ENCODE results near the gene GPX2.

DNA sequence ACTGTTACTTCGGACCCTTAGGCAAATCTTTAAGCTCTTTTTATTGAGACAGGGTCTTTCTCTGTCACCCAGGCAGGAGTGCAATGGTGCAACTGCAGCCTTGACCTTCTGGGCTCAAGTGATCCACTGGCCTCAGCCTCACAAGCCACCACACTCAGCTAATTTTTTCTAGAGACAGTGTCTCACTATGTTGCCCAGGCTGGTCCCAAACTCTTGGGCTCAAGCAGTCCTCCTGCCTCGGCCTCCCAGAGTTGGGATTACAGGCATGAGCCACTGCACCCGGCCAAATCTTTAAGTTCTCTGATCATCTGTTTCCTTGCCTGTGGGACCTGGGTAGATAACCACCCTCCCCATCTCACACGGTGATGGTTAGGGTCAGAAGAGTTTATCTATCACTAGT lies 2.3 kb upstream of the GPX2 start:
- TF ChIP-seq, protein P1, sequence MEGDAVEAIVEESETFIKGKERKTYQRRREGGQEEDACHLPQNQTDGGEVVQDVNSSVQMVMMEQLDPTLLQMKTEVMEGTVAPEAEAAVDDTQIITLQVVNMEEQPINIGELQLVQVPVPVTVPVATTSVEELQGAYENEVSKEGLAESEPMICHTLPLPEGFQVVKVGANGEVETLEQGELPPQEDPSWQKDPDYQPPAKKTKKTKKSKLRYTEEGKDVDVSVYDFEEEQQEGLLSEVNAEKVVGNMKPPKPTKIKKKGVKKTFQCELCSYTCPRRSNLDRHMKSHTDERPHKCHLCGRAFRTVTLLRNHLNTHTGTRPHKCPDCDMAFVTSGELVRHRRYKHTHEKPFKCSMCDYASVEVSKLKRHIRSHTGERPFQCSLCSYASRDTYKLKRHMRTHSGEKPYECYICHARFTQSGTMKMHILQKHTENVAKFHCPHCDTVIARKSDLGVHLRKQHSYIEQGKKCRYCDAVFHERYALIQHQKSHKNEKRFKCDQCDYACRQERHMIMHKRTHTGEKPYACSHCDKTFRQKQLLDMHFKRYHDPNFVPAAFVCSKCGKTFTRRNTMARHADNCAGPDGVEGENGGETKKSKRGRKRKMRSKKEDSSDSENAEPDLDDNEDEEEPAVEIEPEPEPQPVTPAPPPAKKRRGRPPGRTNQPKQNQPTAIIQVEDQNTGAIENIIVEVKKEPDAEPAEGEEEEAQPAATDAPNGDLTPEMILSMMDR (conservative IDR thresholded peaks at IDR 0.05; ENCODE audit: low read length) = no peak
- TF ChIP-seq EZH2phosphoT487 (IDR thresholded peaks at IDR 0.05; ENCODE audit: borderline replicate concordance) = no peak
